ENCODE measurements around the gene HRH4.

The HRH4 gene

GRCh38 chr18:24462838-24463775, 2.7 kb downstream of the HRH4 start:
- ATAC-seq, result no peak
- TF ChIP-seq ZFP3 (CRISPR knock-in tag; IDR thresholded peaks at IDR 0.05) (no peak), ZNF70 (CRISPR knock-in tag; IDR thresholded peaks at IDR 0.05) (no peak), CSDC2 (CRISPR knock-in tag; IDR thresholded peaks at IDR 0.05) (no peak)

- no peak for ATAC-seq
- TF ChIP-seq CREB5 (CRISPR knock-in tag; IDR thresholded peaks at IDR 0.05; ENCODE audit: low read depth) (no peak), ZNF8 (CRISPR knock-in tag; IDR thresholded peaks at IDR 0.05) (no peak), CSRNP3 (CRISPR knock-in tag; IDR thresholded peaks at IDR 0.05) (no peak), ZFP30 (CRISPR knock-in tag; IDR thresholded peaks at IDR 0.05) (no peak), CSDC2 (CRISPR knock-in tag; IDR thresholded peaks at IDR 0.05) (no peak), TOX (CRISPR knock-in tag; IDR thresholded peaks at IDR 0.05; ENCODE audit: borderline replicate concordance) (no peak), RARB (CRISPR knock-in tag; IDR thresholded peaks at IDR 0.05) (no peak), POU6F1 (CRISPR knock-in tag; IDR thresholded peaks at IDR 0.05; ENCODE audit: borderline replicate concordance, low read depth) (no peak), ESRRG (CRISPR knock-in tag; IDR thresholded peaks at IDR 0.05) (no peak), ISL1 (CRISPR knock-in tag; IDR thresholded peaks at IDR 0.05) (no peak), PATZ1 (CRISPR knock-in tag; IDR thresholded peaks at IDR 0.05; ENCODE audit: borderline replicate concordance) (no peak), TSHZ2 (CRISPR knock-in tag; IDR thresholded peaks at IDR 0.05) (no peak)
Observed at GRCh38 chr18:24465486-24465885, 5.0 kb downstream of the HRH4 start.

- no peak for ATAC-seq
- no peak for TF ChIP-seq OSR1 (CRISPR knock-in tag; IDR thresholded peaks at IDR 0.05)
- TF ChIP-seq PPARA (CRISPR knock-in tag; IDR thresholded peaks at IDR 0.05; ENCODE audit: borderline replicate concordance), result no peak
- TF ChIP-seq ARNTL (CRISPR knock-in tag; IDR thresholded peaks at IDR 0.05; ENCODE audit: borderline replicate concordance, low read depth), result no peak
- no peak for TF ChIP-seq BACH2 (CRISPR knock-in tag; IDR thresholded peaks at IDR 0.05; ENCODE audit: borderline replicate concordance)
- no peak for TF ChIP-seq ZNF8 (CRISPR knock-in tag; IDR thresholded peaks at IDR 0.05)
- no peak for TF ChIP-seq ZC3H10 (CRISPR knock-in tag; IDR thresholded peaks at IDR 0.05)
Observed at GRCh38 chr18:24466771-24467170, 6.3 kb downstream of the HRH4 start.

All from SK-N-SH treated with all-trans-retinoic acid at 6 μM for 48 hours (cell line).